H1 (cell line): Measurements from ENCODE around the gene MAP2K5. TPM values are rescaled to one million over a fixed set of nuclear protein-coding genes. Genes with fewer than 3 reads are reported as not detected.
A peak's percentile ranks its signal among the peaks of the same experiment; 100 is the strongest.

Experiments used
- CTCF ChIA-PET: fragments of 300-600 bp; sonication (Branson Sonifier 250); formaldehyde crosslinking; loops from one replicate; lab custom pipeline; 2021; ENCODE audit not compliant: partially characterized antibody; lab: Charles Lee
- POLR2A ChIA-PET: fragments of 300-600 bp; sonication (Branson Sonifier 250); formaldehyde crosslinking; loops from one replicate; lab custom pipeline; 2021; ENCODE audit warnings: inconsistent platforms; ENCODE audit not compliant: partially characterized antibody; lab: Charles Lee
- DNase-seq, 2 experiments: peaks; one replicate each; pipeline versions ENCODE4 v3.0.0 to v3.0.0-alpha.2; 2010 to 2022; ENCODE audit warnings: low spot score in 2 of 2, low read depth in 1 of 2, mixed read lengths in 1 of 2
- FAIRE-seq: peaks from 2 replicates; lab custom pipeline; 2011; peaks lifted over from hg19 to GRCh38; lab: Jason Lieb, UNC
- H2AFZ ChIP-seq: 2 replicates; pipeline ENCODE4 v1.8.1; 2012; ENCODE audit warnings: low read length, inconsistent platforms
- H2AK5ac ChIP-seq: 2 replicates; pipeline ENCODE4 v1.6.1; 2013; ENCODE audit warnings: low read depth, low read length
- H2BK120ac ChIP-seq: replicated peaks from 2 replicates; pipeline ENCODE3; 2013; ENCODE audit warnings: low read depth, low read length, inconsistent platforms
- H2BK12ac ChIP-seq: 2 replicates; pipeline ENCODE4 v1.6.1; 2013; ENCODE audit warnings: low read depth, low read length
- H2BK15ac ChIP-seq: 2 replicates; pipeline ENCODE4 v1.6.1; 2013; ENCODE audit warnings: low read length
- H2BK20ac ChIP-seq: 2 replicates; pipeline ENCODE4 v1.6.1; 2013; ENCODE audit warnings: low read length
- H2BK5ac ChIP-seq: 2 replicates; pipeline ENCODE4 v1.6.1; 2013; ENCODE audit warnings: low read depth, low read length
- H3K14ac ChIP-seq: 2 replicates; pipeline ENCODE4 v1.6.1; 2013; ENCODE audit warnings: inconsistent platforms; ENCODE audit not compliant: insufficient read length
- H3K18ac ChIP-seq: 2 replicates; pipeline ENCODE4 v1.6.1; 2013; ENCODE audit warnings: low read length; ENCODE audit errors: extremely low read depth
- H3K23ac ChIP-seq: 2 replicates; pipeline ENCODE4 v1.6.1; 2013; ENCODE audit warnings: inconsistent platforms; ENCODE audit not compliant: insufficient read length
- H3K23me2 ChIP-seq: 2 replicates; pipeline ENCODE4 v1.6.1; 2013; ENCODE audit warnings: low read depth, low read length
- H3K27ac ChIP-seq: 2 replicates; pipeline ENCODE4 v1.6.1; 2011; ENCODE audit warnings: low read depth, low read length, inconsistent platforms
- H3K27me3 ChIP-seq, 4 experiments: replicated peaks in 1 of 4; 1 replicate in 1 of 4; 2 replicates in 3 of 4; pipeline versions ENCODE4 v1.6.1 to v1.8.1; 2011 to 2013; ENCODE audit warnings: low read length in 3 of 4, mild to moderate bottlenecking in 3 of 4, inconsistent platforms in 2 of 4, mixed read lengths in 2 of 4, moderate library complexity in 1 of 4; ENCODE audit not compliant: control insufficient read depth in 3 of 4, insufficient read depth in 3 of 4; ENCODE audit errors: extremely low read depth in 1 of 4
- H3K36me3 ChIP-seq, 4 experiments: 2 replicates each; pipeline versions ENCODE4 v1.6.1 to v1.8.1; 2011 to 2013; ENCODE audit warnings: mild to moderate bottlenecking in 4 of 4, low read length in 3 of 4, moderate library complexity in 2 of 4, control low read depth in 1 of 4, inconsistent platforms in 1 of 4; ENCODE audit not compliant: insufficient read depth in 4 of 4, control insufficient read depth in 2 of 4
- H3K4ac ChIP-seq: replicated peaks from 2 replicates; pipeline ENCODE3; 2013; ENCODE audit warnings: low read length, low read depth, mixed read lengths, inconsistent platforms; ENCODE audit not compliant: insufficient read length
- H3K4me1 ChIP-seq, 4 experiments: replicated peaks in 1 of 4; 1 replicate in 1 of 4; 2 replicates in 3 of 4; pipeline versions ENCODE4 v1.6.1 to v1.8.1; 2011 to 2013; ENCODE audit warnings: low read length in 3 of 4, inconsistent platforms in 2 of 4, mixed read lengths in 1 of 4; ENCODE audit not compliant: insufficient read depth in 4 of 4, control insufficient read depth in 3 of 4
- H3K4me2 ChIP-seq, 2 experiments: 2 replicates each; pipeline versions ENCODE4 v1.6.1 to v1.8.1; 2011 to 2013; ENCODE audit warnings: low read depth in 2 of 2, low read length in 2 of 2, control low read depth in 1 of 2, inconsistent platforms in 1 of 2, mild to moderate bottlenecking in 1 of 2; ENCODE audit not compliant: insufficient read depth in 1 of 2
- H3K4me3 ChIP-seq, 4 experiments: fragments of 200-600, 300-600 bp in 1 of 4; sonication (generic), shearing (Covaris generic), sonication (Bioruptor Twin) in 1 of 4; 2 replicates each; pipeline versions ENCODE4 v1.5.1 to v1.8.1; 2011 to 2016; ENCODE audit warnings: low read length in 4 of 4, low read depth in 3 of 4, control low read depth in 2 of 4, inconsistent platforms in 2 of 4, mild to moderate bottlenecking in 2 of 4, mixed read lengths in 1 of 4, moderate library complexity in 1 of 4; ENCODE audit not compliant: insufficient read depth in 2 of 4; ENCODE audit errors: extremely low read depth in 1 of 4
- H3K56ac ChIP-seq: replicated peaks from 2 replicates; pipeline ENCODE3; 2013; ENCODE audit warnings: low read depth, mild to moderate bottlenecking, mixed read lengths, low read length, inconsistent platforms; ENCODE audit not compliant: insufficient read length
- H3K79me1 ChIP-seq: 2 replicates; pipeline ENCODE4 v1.6.1; 2013; ENCODE audit warnings: low read depth, low read length, control low read depth
- H3K79me2 ChIP-seq, 2 experiments: 2 replicates each; pipeline versions ENCODE4 v1.6.1 to v1.8.1; 2012 to 2013; ENCODE audit warnings: low read length in 2 of 2, mild to moderate bottlenecking in 2 of 2, inconsistent platforms in 1 of 2; ENCODE audit not compliant: insufficient read depth in 2 of 2, control insufficient read depth in 1 of 2
- H3K9ac ChIP-seq, 4 experiments: replicated peaks in 1 of 4; 1 replicate in 1 of 4; 2 replicates in 3 of 4; pipeline versions ENCODE4 v1.6.1 to v1.8.1; 2011 to 2013; ENCODE audit warnings: low read depth in 3 of 4, low read length in 3 of 4, control low read depth in 2 of 4, mild to moderate bottlenecking in 2 of 4, moderate library complexity in 2 of 4, inconsistent platforms in 1 of 4; ENCODE audit errors: extremely low read depth in 1 of 4
- H3K9me3 ChIP-seq, 2 experiments: 2 replicates each; pipeline versions ENCODE4 v1.6.1 to v1.8.1; 2012 to 2013; ENCODE audit warnings: mild to moderate bottlenecking in 2 of 2, moderate library complexity in 2 of 2, control low read depth in 1 of 2, inconsistent platforms in 1 of 2, low read depth in 1 of 2, low read length in 1 of 2, mixed read lengths in 1 of 2; ENCODE audit not compliant: insufficient read depth in 2 of 2
- H4K20me1 ChIP-seq, 2 experiments: replicated peaks in 1 of 2; 2 replicates each; pipeline versions ENCODE3 to v1.8.1; 2011 to 2013; ENCODE audit warnings: inconsistent platforms in 2 of 2, low read length in 2 of 2, mild to moderate bottlenecking in 1 of 2; ENCODE audit not compliant: insufficient read depth in 2 of 2, control insufficient read depth in 1 of 2
- H4K5ac ChIP-seq: 2 replicates; pipeline ENCODE4 v1.6.1; 2013; ENCODE audit warnings: low read length, low read depth, mixed read lengths, inconsistent platforms; ENCODE audit not compliant: insufficient read length
- H4K8ac ChIP-seq: 2 replicates; pipeline ENCODE4 v1.8.0; 2013; ENCODE audit warnings: mild to moderate bottlenecking, moderate library complexity, low read length, inconsistent platforms; ENCODE audit not compliant: insufficient read depth; ENCODE audit errors: extremely low read depth
- H4K91ac ChIP-seq: replicated peaks from 2 replicates; pipeline ENCODE3; 2013; ENCODE audit warnings: low read length, mixed read lengths, inconsistent platforms; ENCODE audit not compliant: insufficient read length
- ATF3 ChIP-seq: IDR thresholded peaks from 2 replicates; pipeline ENCODE4 v1.6.1; 2011; ENCODE audit warnings: low read depth, mild to moderate bottlenecking, low read length; ENCODE audit not compliant: insufficient read depth
- BCL11A ChIP-seq, 2 experiments: IDR thresholded peaks; one replicate each; pipeline ENCODE4 v1.6.1; 2011; ENCODE audit warnings: low read depth in 2 of 2, low read length in 2 of 2, mild to moderate bottlenecking in 2 of 2
- BRCA1 ChIP-seq: IDR thresholded peaks from 2 replicates; pipeline ENCODE4 v1.6.1; 2012; ENCODE audit warnings: low read depth, low read length, improper control_type of control experiment
- CEBPB ChIP-seq: IDR thresholded peaks from 2 replicates; pipeline ENCODE4 v1.6.1; 2012; ENCODE audit warnings: low read depth, low read length
- CHD2 ChIP-seq: IDR thresholded peaks from 2 replicates; pipeline ENCODE4 v1.6.1; 2012; ENCODE audit warnings: low read length, improper control_type of control experiment
- EZH2 ChIP-seq: fragments of 200-600 bp; sonication (generic); IDR thresholded peaks from 2 replicates; pipeline ENCODE4 v1.7.1; 2012; ENCODE audit warnings: low read depth, mild to moderate bottlenecking, moderate library complexity, low read length, inconsistent platforms; ENCODE audit not compliant: severe bottlenecking
- POLR2A ChIP-seq, 2 experiments: IDR thresholded peaks; 1 replicate in 1 of 2; 2 replicates in 1 of 2; pipeline ENCODE4 v1.6.1; 2011; ENCODE audit warnings: low read depth in 2 of 2, low read length in 2 of 2, mild to moderate bottlenecking in 2 of 2; ENCODE audit errors: control extremely low read depth in 1 of 2
- POU5F1 ChIP-seq: IDR thresholded peaks from 2 replicates; pipeline ENCODE4 v1.6.1; 2011; ENCODE audit warnings: low read depth, mild to moderate bottlenecking, low read length, moderate library complexity
- TBP ChIP-seq: IDR thresholded peaks from 2 replicates; pipeline ENCODE4 v1.6.1; 2011; ENCODE audit warnings: low read depth, low read length, improper control_type of control experiment
- TCF12 ChIP-seq: IDR thresholded peaks from 2 replicates; pipeline ENCODE4 v1.6.1; 2011; ENCODE audit warnings: low read depth, mild to moderate bottlenecking, low read length
- USF2 ChIP-seq: IDR thresholded peaks from 2 replicates; pipeline ENCODE4 v1.6.1; 2011; ENCODE audit warnings: low read length, improper control_type of control experiment
- WGBS, 2 experiments: shearing (Covaris generic) in 1 of 2; methylation state at CpG; one replicate each; pipeline versions ENCODE4 v1.1.6 to v1.1.7; 2013 to 2015; ENCODE audit warnings: low lambda C conversion rate in 2 of 2, mixed read lengths in 2 of 2, inconsistent platforms in 1 of 2, low coverage in 1 of 2, missing lambda C conversion rate in 1 of 2; ENCODE audit not compliant: insufficient replicate concordance in 2 of 2, insufficient coverage in 1 of 2, insufficient read length in 1 of 2; ENCODE audit errors: extremely low coverage in 1 of 2, missing lambda C conversion rate in 1 of 2; 5-methylcytosine and 5-hydroxymethylcytosine counted together
- polyA plus RNA-seq, 7 experiments: library from polyadenylated mRNA; depleted of rRNA in 3 of 7; stranded (reverse) in 5 of 7; unstranded in 2 of 7; fragments of >200 nt in 5 of 7; fragments of 200-250 nt in 2 of 7; gene quantifications; 1 replicate in 5 of 7; 2 replicates in 1 of 7; 4 replicates in 1 of 7; pipeline versions ENCODE4 v1.2.1 to v1.2.3, GENCODE V29; 2011 to 2013; ENCODE audit warnings: missing spikeins in 2 of 7, mixed read lengths in 2 of 7
- total RNA-seq: library from RNA; stranded (reverse); fragmentation: NEBNext Ultra II Directional; extraction: Animal tissue kit (Norgen Biotek cat#: 25700); gene quantifications from 2 replicates; pipeline ENCODE4 v1.2.1, GENCODE V29; 2021

Gene MAP2K5
- total and polyA plus RNA-seq, 2 of the 8 experiments (the other 6 are each of a cell fraction or from before 2014, with no cell fraction given) = 4.4 to 15.8 TPM

DNA sequence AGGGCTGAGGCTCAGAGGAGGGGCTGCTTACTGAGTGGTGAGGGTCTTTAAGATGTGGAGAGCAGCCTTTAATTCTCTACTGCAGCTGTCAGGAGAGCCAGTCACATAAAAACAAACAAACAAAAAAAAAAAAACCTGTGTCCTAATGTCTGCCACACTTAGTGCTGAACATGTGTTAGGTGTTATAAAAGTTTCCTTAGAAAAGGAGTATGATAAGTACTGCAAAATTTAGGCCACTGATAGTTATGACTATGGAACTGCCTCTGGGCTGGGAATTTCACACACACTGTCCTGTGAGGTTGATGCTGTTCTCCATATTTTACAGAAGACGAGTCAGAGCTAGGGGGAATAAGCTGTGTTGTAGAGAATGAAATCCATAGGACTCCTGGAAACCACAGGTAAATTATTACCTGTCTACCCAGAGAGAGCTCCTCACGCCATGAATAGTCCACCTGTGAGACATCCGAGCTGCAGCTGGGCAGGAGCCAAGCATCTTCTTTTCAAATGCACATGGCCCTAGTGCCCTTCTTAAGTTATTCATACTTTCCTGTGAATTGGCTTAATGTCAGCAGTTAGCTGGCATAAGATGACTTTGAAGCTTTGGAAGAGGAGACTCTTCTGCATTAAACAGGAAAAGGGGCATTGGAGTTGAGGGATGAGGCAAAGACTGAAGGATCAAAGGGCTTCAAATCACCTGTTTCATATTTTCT, 248.3 kb downstream of the MAP2K5 start:
- Histone ChIP-seq H3K27me3 (no peaks in the 10 kb centered on the region; a peak in 1 of 7 replicates), H2BK15ac (no peak overlapping the region), H3K4me2 (peak overlapping the region; percentile 5 to 19; a peak in 2 of 4 replicates), H3K27ac (no peak overlapping the region), H4K8ac (no peak overlapping the region), H3K4me3 (no peak overlapping the region), H4K91ac (no peak overlapping the region), H3K79me1 (no peaks in the 10 kb centered on the region), H2BK120ac (no peak overlapping the region), H2AK5ac (no peak overlapping the region), H3K23ac (no peak overlapping the region), H3K56ac (no peak overlapping the region), H3K36me3 (0 out of 8 replicates have a peak, but pooled peaks cover 0 to 6% (median 0%) of the 10 kb centered on the region in 4 experiments), H2BK12ac (no peak overlapping the region), H2AFZ (no peak overlapping the region), H3K79me2 (no peaks in the 10 kb centered on the region), H2BK5ac (no peak overlapping the region), H3K14ac (no peak overlapping the region), H3K9ac (no peak overlapping the region), H4K5ac (no peak overlapping the region), H4K20me1 (no peaks in the 10 kb centered on the region), H3K18ac (no peak overlapping the region), H3K4ac (no peak overlapping the region), H3K23me2 (no peaks in the 10 kb centered on the region), H3K9me3 (peaks cover 0 to 4% of the 10 kb centered on the region in 2 experiments; a peak in 1 of 4 replicates), H2BK20ac (no peak overlapping the region), H3K4me1 (peaks cover 8 to 15% (median 10%) of the 10 kb centered on the region in 4 experiments; a peak in 6 of 7 replicates)
- DNase-seq = no peak
- CTCF ChIA-PET = interaction anchor here (1.1 to 1.3 kb wide), 3 partner anchors 10 to 25 kb away, joined by 3 to 4 read pairs (median 3); no protein-coding TSS in a partner anchor
- WGBS, 2 experiments = 28% methylated on average over 3 of the region's 3 CpGs; no CpG with 5 or more reads in 1 of the 2 experiments
- POLR2A ChIA-PET = interaction anchor here (0.9 to 1.4 kb wide), 3 partner anchors 10 to 13 kb away, joined by 3 to 6 read pairs (median 3); no protein-coding TSS in a partner anchor
- FAIRE-seq = no peak
- no peak for TF ChIP-seq BCL11A (IDR thresholded peaks at IDR 0.05; ENCODE audit: low read depth in 2 of 2, low read length in 2 of 2)
- peak; percentile 64; the same call in 1 of the 2 replicates for TF ChIP-seq POU5F1
- no peak for TF ChIP-seq POLR2A (IDR thresholded peaks at IDR 0.05; ENCODE audit: control extremely low read depth in 1 of 2, low read depth in 2 of 2, low read length in 2 of 2)
- no peak for TF ChIP-seq TBP
- TF ChIP-seq USF2 = no peak
- no peak for TF ChIP-seq EZH2
- no peak for TF ChIP-seq BRCA1
- TF ChIP-seq CHD2 = no peak
- TF ChIP-seq TCF12 = 0 out of 2 replicates have a peak, but pooled peaks have one; percentile 40
- no peak for TF ChIP-seq CEBPB
- no peak for TF ChIP-seq ATF3
